AG04449 (cell line): ENCODE measurements around the gene TOP2B.
A peak's percentile ranks its signal among the peaks of the same experiment; 100 is the strongest.

ENCODE experiments used
- CTCF ChIA-PET: fragments of 350-600 bp; formaldehyde crosslinking; extraction: SDS; loops from one replicate; lab custom pipeline; 2021; ENCODE audit warnings: antibody characterized with exemption; lab: Yijun Ruan, JAX
- POLR2A ChIA-PET: fragments of 400-600, 350-600 bp; formaldehyde crosslinking; extraction: SDS; loops from one replicate; lab custom pipeline; 2020; ENCODE audit warnings: antibody characterized with exemption, inconsistent platforms; lab: Yijun Ruan, JAX
- DNase-seq: peaks from one replicate; pipeline ENCODE4 v3.0.0-alpha.2; 2010; ENCODE audit warnings: low read depth, low spot score
- H3K4me3 ChIP-seq: 2 replicates; pipeline ENCODE4 v1.5.1; 2011; ENCODE audit warnings: low read depth, mild to moderate bottlenecking, control low read depth, low read length
- CTCF ChIP-seq: IDR thresholded peaks from one replicate; pipeline ENCODE4 v1.5.1; 2011; ENCODE audit warnings: mild to moderate bottlenecking, moderate library complexity, low read length, control low read depth, inconsistent platforms; ENCODE audit not compliant: insufficient read depth; ENCODE audit errors: missing control alignments

The TOP2B gene

DNA sequence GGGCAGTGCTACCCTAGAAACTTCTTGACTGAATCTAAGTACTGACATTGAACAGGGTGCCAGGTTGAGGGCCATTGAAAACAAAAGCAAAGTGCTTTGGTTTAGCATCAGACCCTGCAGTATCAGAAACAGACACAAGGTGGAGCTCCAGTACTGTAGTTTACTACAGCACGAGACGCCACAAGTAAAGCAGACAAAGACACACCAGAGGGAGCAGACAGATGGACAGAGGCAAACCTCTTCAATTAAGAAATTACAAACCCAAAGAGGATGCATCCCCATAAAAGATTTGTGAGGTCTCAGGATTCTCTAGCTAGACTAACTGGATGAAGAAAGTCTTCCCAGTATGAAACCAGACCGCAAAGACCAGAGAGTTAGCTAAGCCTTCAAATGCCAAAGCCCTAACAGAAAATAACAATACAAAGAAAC lies 16.6 kb downstream of the TOP2B start:
- peak; percentile 81 for TF ChIP-seq CTCF
- POLR2A ChIA-PET, result no interaction called here
- DNase-seq, result peak; percentile 12
- no peak overlapping the region for H3K4me3 ChIP-seq
- CTCF ChIA-PET, result interaction anchor here (0.6 to 6.4 kb wide), 33 partner anchors 8 to 1726 kb away, joined by 3 to 179 read pairs (median 6); partner anchors contain the start of genes NGLY1 and OXSM

- no peak for TF ChIP-seq CTCF
- DNase-seq, result no peak
- CTCF ChIA-PET, result interaction anchor here (4.6 kb wide), 1 partner anchor 14 kb away, joined by 36 read pairs; no protein-coding TSS in a partner anchor
- no peak overlapping the region for H3K4me3 ChIP-seq
- POLR2A ChIA-PET, result no interaction called here
Measured at GRCh38 chr3:25635038-25635437, 29.7 kb downstream of the TOP2B start.

DNA sequence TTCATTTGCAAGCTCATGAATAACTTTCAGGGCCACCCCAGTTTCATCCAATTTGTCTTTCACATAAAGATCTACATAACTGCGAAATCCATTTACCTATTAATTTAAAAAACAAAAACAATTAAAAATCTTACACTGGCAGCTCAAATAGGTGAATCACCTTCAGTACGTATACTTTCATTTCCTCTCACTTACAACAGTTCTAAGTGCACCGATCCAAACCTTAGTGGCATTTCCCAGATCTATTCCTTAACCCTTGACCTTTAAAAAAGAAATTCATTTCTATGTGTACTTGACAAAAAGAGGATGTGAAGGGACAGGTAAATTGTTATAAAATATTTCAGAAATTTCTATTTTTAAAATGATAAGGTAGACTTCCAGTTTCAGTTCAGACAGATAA lies 30.8 kb downstream of the TOP2B start:
- POLR2A ChIA-PET, result no interaction called here
- no peak for TF ChIP-seq CTCF
- no peak for DNase-seq
- CTCF ChIA-PET, result interaction anchor here (1.6 to 4.6 kb wide), 2 partner anchors 15 to 223 kb away, joined by 4 to 36 read pairs; no protein-coding TSS in a partner anchor
- H3K4me3 ChIP-seq, result no peak overlapping the region

DNA sequence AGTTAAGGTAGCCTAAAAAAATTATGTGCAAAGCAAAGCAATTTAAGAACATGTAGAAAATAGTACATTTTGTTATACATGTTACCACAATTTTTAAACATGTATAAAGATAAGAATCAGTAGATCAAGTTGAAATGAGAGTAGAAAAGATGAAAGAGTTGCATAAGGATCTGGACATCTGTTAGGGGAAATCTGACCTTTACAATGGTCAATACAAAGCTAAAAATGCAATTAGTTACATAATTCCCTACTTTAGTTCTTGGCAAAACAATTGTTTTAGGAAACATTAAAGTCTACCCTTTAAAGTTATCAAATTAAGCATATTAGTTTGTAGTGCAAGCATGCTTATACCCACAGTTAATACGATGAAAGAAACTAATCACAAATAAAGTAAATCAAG lies 32.7 kb downstream of the TOP2B start:
- no peak overlapping the region for H3K4me3 ChIP-seq
- DNase-seq, result no peak
- POLR2A ChIA-PET, result no interaction called here
- CTCF ChIA-PET, result interaction anchor here (0.8 kb wide), 1 partner anchor 29 kb away, joined by 4 read pairs; no protein-coding TSS in a partner anchor
- TF ChIP-seq CTCF, result no peak

DNA sequence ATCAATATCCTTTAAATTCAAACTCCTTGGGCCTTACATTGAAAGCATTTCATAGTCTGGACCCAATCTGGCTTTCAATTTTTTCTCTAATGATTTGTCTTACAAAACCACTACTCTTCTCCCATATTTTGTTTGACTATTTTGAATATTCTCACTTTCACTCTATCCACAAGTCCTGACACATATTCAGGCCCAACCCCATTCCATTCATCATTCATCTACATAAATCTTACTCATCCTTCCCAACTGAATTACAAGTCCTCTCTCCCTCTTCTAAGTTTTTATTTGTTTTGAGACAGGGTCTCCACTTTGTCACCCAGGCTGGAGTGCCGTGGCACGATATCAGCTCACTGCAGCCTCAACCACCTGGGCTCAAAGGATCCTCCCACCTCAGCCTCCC lies 43.6 kb downstream of the TOP2B start:
- DNase-seq, result no peak
- CTCF ChIA-PET, result interaction anchor here (1.2 kb wide), 1 partner anchor 27 kb away, joined by 5 read pairs; no protein-coding TSS in a partner anchor
- POLR2A ChIA-PET, result no interaction called here
- TF ChIP-seq CTCF, result no peak
- H3K4me3 ChIP-seq, result no peak overlapping the region

- POLR2A ChIA-PET, result no interaction called here
- H3K4me3 ChIP-seq, result no peak overlapping the region
- no peak for DNase-seq
- CTCF ChIA-PET, result interaction anchor here (1.2 kb wide), 1 partner anchor 27 kb away, joined by 5 read pairs; no protein-coding TSS in a partner anchor
- no peak for TF ChIP-seq CTCF
Measured at GRCh38 chr3:25620493-25620892, 44.2 kb downstream of the TOP2B start.
